ENCODE data around the gene AR. TPM values are rescaled to one million over a fixed set of nuclear protein-coding genes. Genes with fewer than 3 reads are reported as not detected.

Gene AR
- total RNA-seq, 4 donors from 2014 or later, result 20.4 to 41.8 (median 33.9) TPM

- TF ChIP-seq CTCF (IDR thresholded peaks at IDR 0.05; ENCODE audit: low read depth), result no peak
These were observed 2.2 kb downstream of the AR start for GRCh38 chrX:67545893-67546495.

GRCh38 chrX:67546496-67547423 is 2.9 kb downstream of the AR start:
- no peak for TF ChIP-seq CTCF (IDR thresholded peaks at IDR 0.05; ENCODE audit: low read depth)

GRCh38 chrX:67555578-67556203 is 11.9 kb downstream of the AR start:
- no peak for TF ChIP-seq CTCF (IDR thresholded peaks at IDR 0.05; ENCODE audit: low read depth)

- TF ChIP-seq CTCF (IDR thresholded peaks at IDR 0.05; ENCODE audit: low read depth), result no peak
These were observed 14.4 kb downstream of the AR start for GRCh38 chrX:67558267-67558666.

GRCh38 chrX:67563469-67564448 is 19.9 kb downstream of the AR start:
- TF ChIP-seq CTCF (IDR thresholded peaks at IDR 0.05; ENCODE audit: low read depth), result no peak

- no peak for TF ChIP-seq CTCF (IDR thresholded peaks at IDR 0.05; ENCODE audit: low read depth)
These were observed 20.7 kb downstream of the AR start for GRCh38 chrX:67564475-67564874.

Measured in subcutaneous adipose tissue (tissue), 4 donors.